HepG2 (cell line): Measurements from ENCODE around the gene AFDN. TPM values are rescaled to one million over a fixed set of nuclear protein-coding genes. Genes with fewer than 3 reads are reported as not detected.

ENCODE experiments used
- ATAC-seq: fragments of 200-7000 bp; cut with Tn5 transposase; 3 replicates; pipeline ENCODE4 v1.9.1; 2020; ENCODE audit warnings: mild to moderate bottlenecking, moderate library complexity
- BruUV-seq: library from RNA; stranded (reverse); fragments of 400-500 nt; replicated peaks from 2 replicates; lab custom pipeline; 2021; lab: Mats Ljungman, UMichigan
- CTCF ChIA-PET: fragments of 300-600 bp; formaldehyde crosslinking; extraction: SDS; loops from one replicate; lab custom pipeline; 2021; ENCODE audit warnings: low total read pairs, inconsistent platforms, low intra/inter-chr PET ratio; lab: Yijun Ruan, JAX
- POLR2A ChIA-PET: fragments of 350-600 bp; sonication (Branson Sonifier 250); formaldehyde crosslinking; loops from one replicate; lab custom pipeline; 2020; ENCODE audit warnings: antibody characterized with exemption, inconsistent platforms; lab: Yijun Ruan, JAX
- DNase-seq: peaks from one replicate; pipeline ENCODE4 v3.0.0-alpha.2; 2015; ENCODE audit warnings: low spot score
- FAIRE-seq: peaks from 3 replicates; lab custom pipeline; 2011; peaks lifted over from hg19 to GRCh38; lab: Jason Lieb, UNC
- H2AFZ ChIP-seq: one replicate; pipeline ENCODE4 v1.6.1; 2011; ENCODE audit warnings: low read length, inconsistent platforms
- H3K27ac ChIP-seq: fragments of 300-600 bp; 3 replicates; pipeline ENCODE4 v1.8.0; 2011; ENCODE audit warnings: mixed run types, mild to moderate bottlenecking, mixed read lengths, low read length, inconsistent platforms; ENCODE audit not compliant: insufficient read depth; ENCODE audit errors: extremely low read length
- H3K27me3 ChIP-seq, 2 experiments: fragments of 200-600 bp in 1 of 2; 2 replicates in 1 of 2; 3 replicates in 1 of 2; pipeline versions ENCODE4 v1.6.0 to v1.8.0; 2011; ENCODE audit warnings: low read length in 2 of 2, mild to moderate bottlenecking in 2 of 2, moderate library complexity in 2 of 2, inconsistent platforms in 1 of 2; ENCODE audit not compliant: insufficient read depth in 2 of 2, control insufficient read depth in 1 of 2
- H3K36me3 ChIP-seq, 2 experiments: fragments of 200-600 bp in 1 of 2; replicated peaks in 1 of 2; 2 replicates in 1 of 2; 3 replicates in 1 of 2; pipeline versions ENCODE4 v1.5.1 to v1.8.0; 2011; ENCODE audit warnings: low read length in 2 of 2, inconsistent platforms in 1 of 2; ENCODE audit not compliant: insufficient read depth in 2 of 2, control insufficient read depth in 1 of 2
- H3K4me1 ChIP-seq: 2 replicates; pipeline ENCODE4 v1.5.1; 2012; ENCODE audit warnings: low read length, inconsistent platforms; ENCODE audit not compliant: insufficient read depth
- H3K4me2 ChIP-seq: 2 replicates; pipeline ENCODE4 v1.6.0; 2011; ENCODE audit warnings: low read depth, low read length, inconsistent platforms
- H3K4me3 ChIP-seq, 3 experiments: fragments of 200-600 bp in 1 of 3; sonication (generic), shearing (Covaris generic) in 1 of 3; replicated peaks in 1 of 3; 2 replicates each; pipeline ENCODE4 v1.5.1; 2011 to 2016; ENCODE audit warnings: low read length in 3 of 3, inconsistent platforms in 2 of 3, low read depth in 2 of 3, mild to moderate bottlenecking in 2 of 3, control low read depth in 1 of 3, mixed read lengths in 1 of 3; ENCODE audit not compliant: insufficient read depth in 1 of 3
- H3K79me2 ChIP-seq: one replicate; pipeline ENCODE4 v1.6.1; 2011; ENCODE audit warnings: low read length, inconsistent platforms; ENCODE audit not compliant: insufficient read depth
- H3K9ac ChIP-seq: 2 replicates; pipeline ENCODE4 v1.6.0; 2011; ENCODE audit warnings: mild to moderate bottlenecking, low read depth, low read length, inconsistent platforms; ENCODE audit not compliant: insufficient read depth
- H3K9me3 ChIP-seq: 2 replicates; pipeline ENCODE4 v1.5.1; 2012; ENCODE audit warnings: mild to moderate bottlenecking, low read length
- H4K20me1 ChIP-seq: 2 replicates; pipeline ENCODE4 v1.6.0; 2011; ENCODE audit warnings: inconsistent platforms, mild to moderate bottlenecking, low read length, moderate library complexity; ENCODE audit not compliant: insufficient read depth
- FOXP1 ChIP-seq, 2 experiments: fragments of 450-650 bp in 1 of 2; IDR thresholded peaks; 2 replicates each; pipeline ENCODE4 v1.6.1; 2017 to 2018; ENCODE audit warnings: antibody characterized with exemption in 1 of 2
- HNF4A ChIP-seq: sonication (generic); formaldehyde crosslinking; IDR thresholded peaks from 2 replicates; pipeline ENCODE4 v1.4.0; 2020; ENCODE audit warnings: missing genetic modification reagents
- MIXL1 ChIP-seq: IDR thresholded peaks from 2 replicates; pipeline ENCODE4 v1.6.1; 2016
- RBM22 ChIP-seq: fragments of 200-400 bp; formaldehyde crosslinking; optimal IDR thresholded peaks from 2 replicates; pipeline ENCODE3; 2017; ENCODE audit warnings: mild to moderate bottlenecking, low read length, moderate library complexity
- RNF2 ChIP-seq: fragments of 450-650 bp; conservative IDR thresholded peaks from 2 replicates; pipeline ENCODE4 v1.6.1; 2016; ENCODE audit warnings: low read depth
- SALL1 ChIP-seq: sonication (generic); formaldehyde crosslinking; IDR thresholded peaks from 2 replicates; pipeline ENCODE4 v1.8.0; 2022; ENCODE audit warnings: mild to moderate bottlenecking, missing genetic modification reagents
- ZNF263 ChIP-seq: sonication (generic); formaldehyde crosslinking; IDR thresholded peaks from 2 replicates; pipeline ENCODE4 v1.4.0; 2020; ENCODE audit warnings: missing genetic modification reagents
- WGBS: methylation state at CpG from one replicate; pipeline ENCODE4 v1.1.6; 2017; ENCODE audit warnings: low lambda C conversion rate; 5-methylcytosine and 5-hydroxymethylcytosine counted together
- in situ Hi-C: cut with HindIII; loops from 2 replicates; pipeline ENCODE4 v1.10.0; 2017; ENCODE audit warnings: low pct_unique_long_range_greater_than_20kb; ENCODE audit not compliant: extremely low pct_ligation_motif_present
- intact Hi-C: fragments of 100-400 bp; cut with micrococcal nuclease; formaldehyde crosslinking; loops from one replicate; pipeline ENCODE4 v1.10.0; 2022; ENCODE audit not compliant: unreplicated experiment
- polyA plus RNA-seq, 8 experiments: library from polyadenylated mRNA; depleted of rRNA in 3 of 8; stranded (reverse) in 7 of 8; unstranded in 1 of 8; fragments of >200 nt; fragmentation: Illumina TruSeq in 4 of 8; extraction: Trizol in 4 of 8; gene quantifications; 2 replicates each; pipeline versions ENCODE4 v1.2.1 to v1.2.3, GENCODE V29; 2011 to 2016; ENCODE audit warnings: low read depth in 4 of 8, missing spikeins in 1 of 8, mixed read lengths in 1 of 8; ENCODE audit not compliant: insufficient read depth in 1 of 8
- total RNA-seq, 5 experiments: library from RNA; depleted of rRNA; stranded (reverse); fragments of >200 nt; fragmentation: Illumina TruSeq; extraction: Trizol; gene quantifications; 2 replicates each; pipeline ENCODE4 v1.2.3, GENCODE V29; 2016; ENCODE audit warnings: low read depth in 1 of 5
- TF ChIP-seq, protein P1 (sequence below): sonication (generic); formaldehyde crosslinking; IDR thresholded peaks from 2 replicates; pipeline ENCODE4 v1.5.1; 2020; ENCODE audit warnings: mild to moderate bottlenecking, missing genetic modification reagents, borderline replicate concordance

AFDN gene
- total and polyA plus RNA-seq, 2 of the 13 experiments (the other 11 are each of a cell fraction or from before 2014, with no cell fraction given) = 136 to 151 TPM

DNA sequence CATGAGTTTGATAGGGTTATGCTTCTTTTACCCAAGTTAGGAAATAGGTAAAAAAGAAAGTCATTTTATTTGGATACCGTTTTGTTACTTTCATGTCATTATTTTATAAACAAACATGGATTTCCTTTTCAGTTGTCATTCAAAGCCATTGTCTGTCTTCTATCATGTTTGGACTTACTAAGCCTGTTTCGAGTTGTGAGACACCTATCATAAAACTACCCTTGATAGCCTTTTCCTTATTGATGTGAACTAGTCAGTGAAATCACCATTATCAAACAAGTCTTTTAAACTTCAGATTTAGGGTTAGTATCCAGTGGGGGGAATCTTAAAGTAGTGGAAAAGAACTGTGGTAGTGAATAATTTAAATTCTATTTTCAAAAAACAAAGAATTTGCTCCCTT lies 85.8 kb downstream of the AFDN start (continued):
- TF ChIP-seq, protein P1, sequence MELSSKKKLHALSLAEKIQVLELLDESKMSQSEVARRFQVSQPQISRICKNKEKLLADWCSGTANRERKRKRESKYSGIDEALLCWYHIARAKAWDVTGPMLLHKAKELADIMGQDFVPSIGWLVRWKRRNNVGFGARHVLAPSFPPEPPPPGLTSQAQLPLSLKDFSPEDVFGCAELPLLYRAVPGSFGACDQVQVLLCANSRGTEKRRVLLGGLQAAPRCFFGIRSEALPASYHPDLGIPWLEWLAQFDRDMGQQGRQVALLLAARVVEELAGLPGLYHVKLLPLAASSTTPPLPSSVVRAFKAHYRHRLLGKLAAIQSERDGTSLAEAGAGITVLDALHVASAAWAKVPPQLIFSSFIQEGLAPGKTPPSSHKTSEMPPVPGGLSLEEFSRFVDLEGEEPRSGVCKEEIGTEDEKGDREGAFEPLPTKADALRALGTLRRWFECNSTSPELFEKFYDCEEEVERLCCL = no peak

DNA sequence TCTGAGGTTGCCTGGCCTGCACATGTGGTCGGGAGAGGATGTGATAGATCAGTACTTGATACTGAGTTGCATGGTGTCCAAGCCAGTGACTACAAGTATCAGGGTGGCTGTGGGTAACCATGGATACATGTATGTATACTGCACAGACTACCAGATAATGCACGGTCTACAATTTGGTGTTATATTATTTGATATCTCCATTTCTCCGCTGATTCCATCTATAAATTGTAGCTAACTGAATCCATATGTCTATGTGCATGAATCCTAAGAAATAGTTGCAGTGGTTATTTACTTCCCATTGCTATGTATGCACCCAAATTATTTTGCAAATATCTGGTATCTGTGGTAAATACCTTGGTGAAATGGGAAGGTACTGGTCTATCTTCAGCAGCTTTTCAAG lies 87.0 kb downstream of the AFDN start:
- Histone ChIP-seq H3K27me3 (no peaks in the 10 kb centered on the region), H2AFZ (no peak overlapping the region), H3K79me2 (no peaks in the 10 kb centered on the region), H3K4me1 (no peaks in the 10 kb centered on the region), H3K4me3 (no peak overlapping the region), H3K36me3 (peaks cover 39 to 86% of the 10 kb centered on the region in 2 experiments), H3K4me2 (no peak overlapping the region), H3K9ac (no peak overlapping the region), H3K27ac (no peak overlapping the region), H3K9me3 (no peaks in the 10 kb centered on the region), H4K20me1 (no peaks in the 10 kb centered on the region; the same call in 1 of the 2 replicates)
- no peak for FAIRE-seq
- ChIA-PET CTCF (no interaction called here), POLR2A (no interaction called here)
- no peak for DNase-seq
- BruUV-seq = no TSS peak
- 95% methylated on average over 3 of the region's 3 CpGs for WGBS
- in situ Hi-C loops (no loop called here), intact Hi-C loops (no loop called here)
- ATAC-seq = peak; percentile 31; the same call in 2 of the 3 replicates
- TF ChIP-seq ZNF263 (CRISPR knock-in tag) = no peak
- TF ChIP-seq FOXP1 (IDR thresholded peaks at IDR 0.05) = no peak
- no peak for TF ChIP-seq FOXP1 (CRISPR knock-in tag; IDR thresholded peaks at IDR 0.05)
- no peak for TF ChIP-seq SALL1 (CRISPR knock-in tag)
- no peak for TF ChIP-seq RNF2

DNA sequence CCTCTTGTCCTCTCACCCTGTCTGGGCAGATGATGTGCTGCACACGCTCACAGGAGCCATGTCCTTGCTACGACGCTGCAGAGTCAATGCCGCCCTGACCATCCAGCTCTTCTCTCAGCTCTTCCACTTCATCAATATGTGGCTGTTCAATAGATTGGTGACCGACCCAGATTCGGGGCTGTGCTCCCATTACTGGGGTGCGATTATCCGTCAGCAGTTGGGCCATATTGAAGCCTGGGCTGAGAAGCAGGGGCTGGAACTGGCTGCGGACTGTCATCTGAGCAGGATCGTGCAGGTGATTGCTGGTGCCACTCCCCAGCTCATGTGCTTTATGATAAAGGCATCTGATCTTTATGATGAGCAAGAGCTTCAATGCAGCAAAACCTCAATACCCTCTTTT lies 88.4 kb downstream of the AFDN start:
- in situ Hi-C loops = no loop called here
- intact Hi-C loops = no loop called here
- Histone ChIP-seq H4K20me1 (no peaks in the 10 kb centered on the region; the same call in 1 of the 2 replicates), H3K27me3 (no peaks in the 10 kb centered on the region), H3K36me3 (peaks cover 46 to 94% of the 10 kb centered on the region in 2 experiments), H3K27ac (no peak overlapping the region), H3K9me3 (no peaks in the 10 kb centered on the region), H2AFZ (no peak overlapping the region), H3K4me3 (no peak overlapping the region), H3K9ac (no peak overlapping the region), H3K4me1 (no peaks in the 10 kb centered on the region), H3K79me2 (no peaks in the 10 kb centered on the region), H3K4me2 (no peak overlapping the region)
- no peak for FAIRE-seq
- no peak for ATAC-seq
- 98% methylated on average over 10 of the region's 10 CpGs for WGBS
- ChIA-PET POLR2A (no interaction called here), CTCF (no interaction called here)
- no peak for DNase-seq
- BruUV-seq = no TSS peak
- TF ChIP-seq HNF4A (CRISPR knock-in tag) (no peak), RBM22 (peak; percentile 89), MIXL1 (CRISPR knock-in tag) (no peak)
